ENCODE data around the gene IFFO2. TPM values are rescaled to one million over a fixed set of nuclear protein-coding genes. Genes with fewer than 3 reads are reported as not detected.

The IFFO2 gene
- total and polyA plus RNA-seq, 2 of the 8 experiments (the other 6 are each of a cell fraction or from before 2014, with no cell fraction given), result 6.6 to 10.4 TPM

DNA sequence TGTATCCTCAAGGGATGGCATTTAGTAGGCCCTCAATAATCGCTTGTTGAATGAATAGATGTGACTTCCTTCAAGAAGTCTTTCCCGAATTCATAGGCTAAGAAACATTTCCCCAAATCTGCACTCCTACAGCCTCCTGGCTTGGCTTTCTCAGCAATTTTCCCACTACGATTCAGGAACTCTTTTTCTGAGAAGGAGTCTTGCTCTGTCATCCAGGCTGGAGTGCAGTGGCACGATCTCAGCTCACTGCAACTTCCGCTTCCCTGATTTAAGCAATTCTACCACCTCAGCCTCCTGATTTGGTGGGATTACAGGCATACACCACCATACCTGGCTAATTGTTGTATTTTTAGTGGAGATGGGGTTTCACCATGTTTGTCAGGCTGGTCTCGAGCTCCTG lies 37.9 kb upstream of the IFFO2 start:
- Histone ChIP-seq H3K27me3 (replicated peaks in 1 of 4; ENCODE audit: control insufficient read depth in 3 of 4, extremely low read depth in 1 of 4, insufficient read depth in 3 of 4, low read length in 3 of 4) (no peaks in the 10 kb centered on the region; a peak in 1 of 7 replicates), H3K56ac (replicated peaks; ENCODE audit: insufficient read length, low read depth, low read length) (no peak overlapping the region), H3K4ac (replicated peaks; ENCODE audit: insufficient read length, low read depth, low read length) (no peak overlapping the region), H4K91ac (replicated peaks; ENCODE audit: insufficient read length, low read length) (no peak overlapping the region), H2AK5ac (ENCODE audit: low read depth, low read length) (no peak overlapping the region), H3K23ac (ENCODE audit: insufficient read length) (no peak overlapping the region), H3K4me3 (ENCODE audit: extremely low read depth in 1 of 4, insufficient read depth in 2 of 4, low read depth in 3 of 4, low read length in 4 of 4) (no peak overlapping the region), H3K36me3 (ENCODE audit: control insufficient read depth in 2 of 4, insufficient read depth in 4 of 4, low read length in 3 of 4) (no peaks in the 10 kb centered on the region), H3K23me2 (ENCODE audit: low read depth, low read length) (no peaks in the 10 kb centered on the region), H2BK5ac (ENCODE audit: low read depth, low read length) (no peak overlapping the region), H3K9me3 (ENCODE audit: insufficient read depth in 2 of 2, low read depth in 1 of 2, low read length in 1 of 2) (no peaks in the 10 kb centered on the region; a peak in 1 of 4 replicates), H2BK120ac (replicated peaks; ENCODE audit: low read depth, low read length) (no peak overlapping the region), H2BK15ac (ENCODE audit: low read length) (no peak overlapping the region), H4K20me1 (replicated peaks in 1 of 2; ENCODE audit: control insufficient read depth in 1 of 2, insufficient read depth in 2 of 2, low read length in 2 of 2) (no peaks in the 10 kb centered on the region), H2AFZ (ENCODE audit: low read length) (no peak overlapping the region), H3K18ac (ENCODE audit: extremely low read depth, low read length) (no peak overlapping the region), H2BK12ac (ENCODE audit: low read depth, low read length) (no peak overlapping the region), H3K4me2 (ENCODE audit: insufficient read depth in 1 of 2, low read depth in 2 of 2, low read length in 2 of 2) (no peak overlapping the region), H3K14ac (ENCODE audit: insufficient read length) (no peak overlapping the region), H3K27ac (ENCODE audit: low read depth, low read length) (no peak overlapping the region), H3K4me1 (replicated peaks in 1 of 4; ENCODE audit: control insufficient read depth in 3 of 4, insufficient read depth in 4 of 4, low read length in 3 of 4) (peaks cover 0 to 5% (median under 1%) of the 10 kb centered on the region in 4 experiments; a peak in 1 of 7 replicates), H3K79me1 (ENCODE audit: low read depth, low read length) (no peaks in the 10 kb centered on the region), H4K5ac (ENCODE audit: insufficient read length, low read depth, low read length) (no peak overlapping the region), H2BK20ac (ENCODE audit: low read length) (no peak overlapping the region), H3K9ac (replicated peaks in 1 of 4; ENCODE audit: extremely low read depth in 1 of 4, low read depth in 3 of 4, low read length in 3 of 4) (no peak overlapping the region), H4K8ac (ENCODE audit: extremely low read depth, insufficient read depth, low read length) (no peak overlapping the region), H3K79me2 (ENCODE audit: control insufficient read depth in 1 of 2, insufficient read depth in 2 of 2, low read length in 2 of 2) (no peaks in the 10 kb centered on the region)
- POLR2A ChIA-PET (ENCODE audit: partially characterized antibody), result no interaction called here
- FAIRE-seq, result no peak
- CTCF ChIA-PET (ENCODE audit: partially characterized antibody), result no interaction called here
- no peak for DNase-seq (ENCODE audit: low read depth in 1 of 2, low spot score in 2 of 2)
- 91% methylated on average over 5 of the region's 6 CpGs; no CpG with 5 or more reads in 1 of the 2 experiments for WGBS, 2 experiments (ENCODE audit: extremely low coverage in 1 of 2, insufficient coverage in 1 of 2, insufficient read length in 1 of 2, insufficient replicate concordance in 2 of 2, low coverage in 1 of 2, low lambda C conversion rate in 2 of 2, missing lambda C conversion rate in 1 of 2)
- TF ChIP-seq SAP30 (IDR thresholded peaks at IDR 0.05; ENCODE audit: insufficient read depth, insufficient replicate concordance, low read length) (no peak), POLR2AphosphoS5 (IDR thresholded peaks at IDR 0.05; ENCODE audit: low read depth, low read length) (no peak), POLR2A (IDR thresholded peaks at IDR 0.05; ENCODE audit: control extremely low read depth in 1 of 2, low read depth in 2 of 2, low read length in 2 of 2) (no peak), JUN (IDR thresholded peaks at IDR 0.05; ENCODE audit: low read depth, low read length) (no peak), ATF2 (IDR thresholded peaks at IDR 0.05; ENCODE audit: low read length) (no peak)
